Heart left ventricle (tissue), 13 donors: ENCODE data around the gene MYO5C.

Experiments
- CTCF ChIP-seq, 12 donors: fragments of 200-600 bp; sonication (generic) in 4 of 12; IDR thresholded peaks; one replicate each; pipeline versions ENCODE4 v1.5.0 to v1.8.0; 2018 to 2022; ENCODE audit warnings: antibody characterized with exemption in 12 of 12, mild to moderate bottlenecking in 5 of 12
- POLR2A ChIP-seq, 2 donors: fragments of 450-650 bp; IDR thresholded peaks; one replicate each; pipeline ENCODE4 v1.6.1; 2017; ENCODE audit warnings: antibody characterized with exemption in 2 of 2, mild to moderate bottlenecking in 2 of 2, moderate library complexity in 2 of 2
- donor health status: ischemic (EF 13 %, LVEDD 7.1; RV severe dilation, severe dysfunction).
- donor health status: DM: no; HTN: yes; CAD: no.
- donor health status: DM: no; HTN: no; CAD: no.
- donor health status: ischemic (EF 25% LVEDD 6.9; RV normal size, moderate dysfunction).
- donor health status: ischemic (EF 25% LVEDD 5.7; RV mildly dilated, moderate dysfunction).
- donor health status: ischemic (EF 35%, LVEDD 5.7; RV mildly dilated, moderate dysfunction).
- donor health status: nonischemic (EF 11% LVEDD 7.7; RV severe dilation, severe dysfunction).
- donor health status: DM: yes; HTN: yes; CAD: no.
- donor health status: PGD.
- donor health status: ischemic (EF 29% LVEDD 5.4; RV normal size, mild dysfunction).
- donor health status: nonischemic (EF 23%, LVEDD 6.1; RV moderate dilation, normal function).

- TF ChIP-seq CTCF (IDR thresholded peaks at IDR 0.05), result no peak
- no peak for TF ChIP-seq POLR2A (IDR thresholded peaks at IDR 0.05)
Observed at GRCh38 chr15:52220937-52221660, 74.5 kb downstream of the MYO5C start.
